Bone marrow (tissue), 2 donors: Measurements from ENCODE around the gene PCDHGA8.
"Not testable (repeated sequence)": the region's sequence is repeated elsewhere in the genome, so short reads cannot be mapped to it uniquely, and the experiment has no call there.

Source experiments
- DNase-seq, 2 donors: peaks; one replicate each; lab custom pipeline; 2025; lab: John Stamatoyannopoulos, UW

PCDHGA8 gene

DNA sequence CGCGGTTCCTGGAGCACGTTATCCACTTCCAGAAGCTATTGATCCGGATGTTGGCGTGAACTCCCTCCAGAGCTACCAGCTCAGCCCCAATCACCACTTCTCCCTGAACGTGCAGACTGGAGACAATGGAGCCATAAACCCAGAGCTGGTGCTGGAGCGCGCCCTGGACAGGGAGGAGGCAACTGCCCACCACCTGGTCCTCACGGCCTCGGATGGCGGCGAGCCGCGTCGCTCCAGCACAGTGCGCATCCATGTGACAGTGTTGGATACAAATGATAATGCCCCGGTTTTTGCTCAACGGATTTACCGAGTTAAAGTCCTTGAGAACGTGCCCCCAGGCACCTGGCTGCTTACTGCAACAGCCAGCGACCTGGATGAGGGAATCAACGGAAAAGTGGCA is 11.0 kb downstream of the PCDHGA8 start:
- DNase-seq: no peak

DNA sequence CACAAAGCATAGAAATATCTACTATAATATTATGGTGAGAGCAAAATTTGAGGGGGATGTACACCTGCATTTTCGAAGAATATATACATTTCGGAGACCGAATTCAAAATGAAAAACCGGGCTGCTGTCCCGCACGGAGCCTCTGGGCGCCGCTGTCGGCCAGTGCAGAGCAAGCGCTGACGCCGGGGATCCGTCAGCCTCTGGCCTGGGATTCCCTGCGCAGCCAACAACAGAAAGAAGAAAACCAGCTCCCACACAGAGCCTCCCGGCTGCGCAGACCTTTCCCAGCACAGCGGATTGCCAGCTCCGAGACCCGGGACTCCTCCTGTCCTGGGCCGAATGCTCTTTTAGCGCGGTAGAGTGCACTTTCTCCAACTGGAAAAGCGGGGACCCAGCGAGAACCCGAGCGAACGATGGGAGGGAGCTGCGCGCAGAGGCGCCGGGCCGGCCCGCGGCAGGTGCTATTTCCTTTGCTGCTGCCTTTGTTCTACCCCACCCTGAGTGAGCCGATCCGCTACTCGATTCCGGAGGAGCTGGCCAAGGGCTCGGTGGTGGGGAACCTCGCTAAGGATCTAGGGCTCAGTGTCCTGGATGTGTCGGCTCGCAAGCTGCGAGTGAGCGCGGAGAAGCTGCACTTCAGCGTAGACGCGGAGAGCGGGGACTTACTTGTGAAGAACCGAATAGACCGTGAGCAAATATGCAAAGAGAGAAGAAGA is 15.5 kb downstream of the PCDHGA8 start, which contains the start of gene PCDHGB6:
PCDHGB6 (plus strand) TSS at position 232 of the 716 bp plus-strand sequence; CDS start at position 414, 182 bp downstream.
- DNase-seq: not testable (repeated sequence)

DNA sequence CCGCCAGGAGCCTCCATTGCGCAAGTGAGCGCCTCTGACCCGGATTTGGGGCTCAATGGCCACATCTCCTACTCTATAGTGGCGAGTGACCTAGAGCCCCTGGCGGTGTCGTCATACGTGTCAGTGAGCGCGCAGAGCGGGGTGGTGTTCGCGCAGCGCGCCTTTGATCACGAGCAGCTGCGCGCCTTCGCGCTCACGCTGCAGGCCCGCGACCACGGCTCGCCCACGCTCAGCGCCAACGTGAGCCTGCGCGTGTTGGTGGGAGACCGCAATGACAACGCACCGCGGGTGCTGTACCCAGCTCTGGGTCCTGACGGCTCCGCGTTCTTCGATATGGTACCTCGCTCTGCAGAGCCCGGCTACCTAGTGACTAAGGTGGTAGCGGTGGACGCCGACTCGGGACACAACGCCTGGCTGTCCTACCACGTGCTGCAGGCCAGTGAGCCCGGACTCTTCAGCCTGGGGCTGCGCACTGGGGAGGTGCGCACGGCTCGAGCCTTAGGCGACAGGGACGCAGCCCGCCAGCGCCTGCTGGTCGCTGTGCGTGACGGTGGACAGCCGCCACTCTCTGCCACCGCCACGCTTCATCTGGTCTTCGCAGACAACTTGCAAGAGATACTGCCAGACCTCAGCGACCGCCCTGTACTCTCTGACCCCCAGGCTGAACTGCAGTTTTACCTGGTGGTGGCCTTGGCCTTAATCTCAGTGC is 17.3 kb downstream of the PCDHGA8 start:
- DNase-seq: no peak

DNA sequence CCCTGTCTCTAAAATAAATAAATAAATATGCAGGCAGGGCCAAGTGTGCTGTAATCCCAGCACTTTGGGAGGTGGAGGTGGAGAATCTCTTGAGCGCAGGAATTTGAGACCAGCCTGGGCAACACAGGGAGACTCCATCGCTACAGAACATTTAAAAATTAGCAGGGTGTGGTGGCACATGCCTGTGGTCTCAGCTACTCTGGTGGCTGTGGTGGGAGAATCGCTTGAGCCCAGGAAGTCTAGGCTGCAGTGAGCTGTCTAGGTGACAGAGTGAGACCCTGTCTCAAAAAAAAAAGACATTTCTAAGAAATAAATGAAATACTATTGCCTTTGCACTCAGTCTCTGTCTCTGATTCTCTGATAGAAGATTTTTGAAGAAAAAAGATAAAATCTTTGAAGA is 19.1 kb downstream of the PCDHGA8 start:
- DNase-seq: no peak

DNA sequence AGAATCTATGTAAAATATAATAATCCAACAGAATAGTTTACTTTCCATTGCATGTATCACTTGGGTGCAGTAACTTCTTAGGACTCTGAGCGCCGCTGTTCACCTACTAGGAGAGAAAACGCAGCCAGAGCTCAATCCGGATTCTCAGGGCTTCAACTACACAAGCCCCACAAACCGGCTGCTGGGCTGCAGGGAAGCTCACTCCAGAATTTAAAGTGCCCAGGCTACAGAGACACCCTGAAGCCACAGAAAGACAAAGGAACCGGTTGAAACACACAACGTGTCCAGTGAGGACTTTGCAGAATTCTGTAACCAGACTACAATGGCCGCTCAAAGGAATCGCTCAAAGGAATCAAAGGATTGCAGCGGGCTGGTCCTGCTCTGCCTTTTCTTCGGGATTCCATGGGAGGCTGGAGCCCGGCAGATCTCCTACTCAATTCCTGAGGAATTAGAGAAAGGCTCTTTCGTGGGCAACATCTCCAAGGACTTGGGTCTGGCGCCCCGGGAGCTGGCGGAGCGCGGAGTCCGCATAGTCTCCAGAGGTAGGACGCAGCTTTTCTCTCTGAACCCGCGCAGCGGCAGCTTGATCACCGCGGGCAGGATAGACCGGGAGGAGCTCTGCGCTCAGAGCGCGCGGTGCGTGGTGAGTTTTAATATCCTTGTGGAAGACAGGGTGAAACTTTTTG is 20.6 kb downstream of the PCDHGA8 start, which contains the start of gene PCDHGA10:
PCDHGA10 (plus strand) TSS at position 134 of the 686 bp plus-strand sequence; CDS start at position 323, 189 bp downstream.
- peak; percentile 48 to 49 for DNase-seq

DNA sequence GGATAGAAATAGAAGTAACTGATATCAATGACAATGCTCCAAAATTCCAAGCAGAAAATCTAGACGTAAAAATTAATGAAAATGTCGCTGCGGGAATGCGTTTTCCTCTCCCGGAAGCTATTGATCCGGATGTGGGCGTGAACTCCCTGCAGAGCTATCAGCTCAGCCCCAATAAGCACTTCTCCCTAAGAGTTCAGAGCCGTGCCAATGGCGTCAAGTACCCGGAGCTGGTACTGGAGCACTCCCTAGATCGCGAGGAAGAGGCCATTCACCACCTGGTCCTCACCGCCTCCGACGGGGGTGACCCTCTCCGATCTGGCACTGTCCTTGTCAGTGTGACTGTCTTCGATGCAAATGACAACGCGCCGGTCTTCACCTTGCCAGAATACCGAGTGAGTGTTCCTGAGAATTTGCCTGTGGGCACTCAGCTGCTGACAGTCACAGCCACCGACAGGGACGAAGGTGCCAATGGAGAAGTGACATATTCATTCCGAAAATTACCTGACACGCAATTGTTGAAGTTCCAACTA is 21.2 kb downstream of the PCDHGA8 start:
- no peak for DNase-seq

DNA sequence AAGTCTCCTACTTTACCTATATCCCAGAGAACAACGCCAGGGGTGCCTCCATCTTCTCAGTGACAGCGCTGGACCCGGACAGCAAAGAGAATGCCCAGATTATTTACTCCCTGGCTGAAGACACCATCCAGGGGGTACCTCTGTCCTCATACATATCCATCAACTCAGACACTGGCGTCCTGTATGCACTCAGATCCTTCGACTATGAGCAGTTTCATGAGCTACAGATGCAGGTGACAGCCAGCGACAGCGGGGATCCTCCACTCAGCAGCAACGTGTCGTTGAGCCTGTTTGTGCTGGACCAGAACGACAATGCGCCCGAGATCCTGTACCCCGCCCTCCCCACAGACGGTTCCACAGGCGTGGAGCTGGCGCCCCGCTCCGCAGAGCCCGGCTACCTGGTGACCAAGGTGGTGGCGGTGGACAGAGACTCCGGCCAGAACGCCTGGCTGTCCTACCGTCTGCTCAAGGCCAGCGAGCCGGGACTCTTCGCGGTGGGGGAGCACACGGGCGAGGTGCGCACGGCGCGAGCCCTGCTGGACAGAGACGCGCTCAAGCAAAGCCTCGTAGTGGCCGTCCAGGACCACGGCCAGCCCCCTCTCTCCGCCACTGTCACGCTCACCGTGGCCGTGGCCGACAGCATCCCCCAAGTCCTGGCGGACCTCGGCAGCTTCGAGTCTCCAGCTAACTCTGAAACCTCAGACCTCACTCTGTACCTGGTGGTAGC is 22.3 kb downstream of the PCDHGA8 start:
- not testable (repeated sequence) for DNase-seq

DNA sequence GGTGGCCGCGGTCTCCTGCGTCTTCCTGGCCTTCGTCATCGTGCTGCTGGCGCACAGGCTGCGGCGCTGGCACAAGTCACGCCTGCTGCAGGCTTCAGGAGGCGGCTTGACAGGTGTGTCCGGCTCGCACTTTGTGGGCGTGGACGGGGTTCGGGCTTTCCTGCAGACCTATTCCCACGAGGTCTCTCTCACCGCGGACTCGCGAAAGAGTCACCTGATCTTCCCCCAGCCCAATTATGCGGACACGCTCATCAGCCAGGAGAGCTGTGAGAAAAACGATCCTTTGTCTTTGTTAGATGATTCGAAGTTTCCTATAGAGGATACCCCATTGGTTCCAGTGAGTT is 22.8 kb downstream of the PCDHGA8 start:
- not testable (repeated sequence) for DNase-seq

DNA sequence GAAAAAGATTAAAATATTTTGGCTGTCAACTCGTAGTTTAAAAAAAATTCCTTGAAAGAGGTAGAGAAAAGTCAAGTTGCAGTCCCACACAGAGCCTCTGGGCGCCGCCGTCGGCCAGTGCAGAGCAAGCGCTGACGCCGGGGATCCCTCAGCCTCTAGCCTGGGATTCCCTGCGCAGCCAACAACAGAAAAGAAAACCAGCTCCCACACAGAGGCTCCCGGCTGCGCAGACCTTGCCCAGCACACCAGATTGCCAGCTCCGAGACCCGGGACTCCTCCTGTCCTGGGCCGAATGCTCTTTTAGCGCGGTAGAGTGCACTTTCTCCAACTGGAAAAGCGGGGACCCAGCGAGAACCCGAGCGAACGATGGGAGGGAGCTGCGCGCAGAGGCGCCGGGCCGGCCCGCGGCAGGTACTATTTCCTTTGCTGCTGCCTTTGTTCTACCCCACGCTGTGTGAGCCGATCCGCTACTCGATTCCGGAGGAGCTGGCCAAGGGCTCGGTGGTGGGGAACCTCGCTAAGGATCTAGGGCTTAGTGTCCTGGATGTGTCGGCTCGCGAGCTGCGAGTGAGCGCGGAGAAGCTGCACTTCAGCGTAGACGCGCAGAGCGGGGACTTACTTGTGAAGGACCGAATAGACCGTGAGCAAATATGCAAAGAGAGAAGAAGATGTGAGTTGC is 25.2 kb downstream of the PCDHGA8 start, which contains the start of gene PCDHGB7:
PCDHGB7 (plus strand) TSS at position 184 of the 679 bp plus-strand sequence; CDS start at position 367, 183 bp downstream.
- DNase-seq: peak in 1 of 2 donors; percentile 38

DNA sequence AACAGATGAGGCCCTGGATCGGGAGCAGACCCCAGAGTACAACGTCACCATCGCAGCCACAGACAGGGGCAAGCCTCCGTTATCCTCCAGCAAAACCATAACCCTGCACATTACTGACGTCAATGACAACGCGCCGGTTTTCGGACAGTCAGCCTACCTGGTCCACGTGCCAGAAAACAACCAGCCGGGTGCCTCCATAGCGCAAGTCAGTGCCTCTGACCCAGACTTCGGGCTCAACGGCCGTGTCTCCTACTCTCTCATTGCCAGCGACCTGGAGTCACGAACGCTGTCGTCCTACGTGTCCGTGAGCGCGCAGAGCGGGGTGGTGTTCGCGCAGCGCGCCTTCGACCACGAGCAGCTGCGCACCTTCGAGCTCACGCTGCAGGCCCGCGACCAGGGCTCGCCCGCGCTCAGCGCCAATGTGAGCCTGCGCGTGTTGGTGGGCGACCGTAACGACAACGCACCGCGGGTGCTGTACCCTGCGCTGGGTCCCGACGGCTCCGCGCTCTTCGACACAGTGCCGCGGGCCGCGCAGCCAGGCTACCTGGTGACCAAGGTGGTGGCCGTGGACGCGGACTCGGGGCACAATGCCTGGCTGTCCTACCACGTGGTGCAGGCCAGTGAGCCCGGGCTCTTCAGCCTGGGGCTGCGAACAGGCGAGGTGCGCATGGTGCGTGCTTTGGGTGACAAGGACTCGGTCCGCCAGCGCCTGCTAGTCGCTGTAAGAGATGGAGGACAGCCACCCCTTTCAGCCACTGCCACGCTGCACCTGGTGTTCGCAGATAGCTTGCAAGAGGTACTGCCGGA is 26.8 kb downstream of the PCDHGA8 start:
- DNase-seq: no peak

DNA sequence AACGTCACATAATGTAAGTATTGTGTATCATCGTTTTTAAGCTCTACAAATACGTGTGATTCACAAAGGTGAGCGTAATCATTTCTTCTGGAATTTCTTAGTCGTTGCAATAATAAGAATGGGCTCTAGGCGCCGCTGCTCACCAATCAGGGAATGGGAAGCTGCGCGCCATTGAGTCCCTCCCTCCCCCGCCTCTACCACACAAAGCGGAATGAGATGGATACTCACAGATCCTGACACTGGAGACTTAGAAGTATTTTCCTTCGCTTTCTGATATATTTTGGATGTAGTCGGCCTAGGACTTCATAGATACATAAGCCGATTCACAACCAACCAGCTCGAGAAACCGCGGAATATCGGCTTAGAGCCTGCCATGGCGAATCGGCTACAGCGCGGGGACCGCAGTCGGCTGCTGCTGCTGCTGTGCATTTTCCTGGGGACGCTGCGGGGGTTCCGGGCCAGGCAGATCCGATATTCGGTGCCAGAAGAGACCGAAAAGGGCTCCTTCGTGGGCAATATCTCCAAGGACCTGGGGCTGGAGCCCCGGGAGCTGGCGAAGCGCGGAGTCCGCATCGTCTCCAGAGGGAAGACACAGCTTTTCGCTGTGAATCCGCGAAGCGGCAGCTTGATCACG is 28.5 kb downstream of the PCDHGA8 start, which contains the start of gene PCDHGA11:
PCDHGA11 (plus strand) TSS at position 197 of the 634 bp plus-strand sequence; CDS start at position 374, 177 bp downstream.
- DNase-seq: peak in 1 of 2 donors; percentile 25

DNA sequence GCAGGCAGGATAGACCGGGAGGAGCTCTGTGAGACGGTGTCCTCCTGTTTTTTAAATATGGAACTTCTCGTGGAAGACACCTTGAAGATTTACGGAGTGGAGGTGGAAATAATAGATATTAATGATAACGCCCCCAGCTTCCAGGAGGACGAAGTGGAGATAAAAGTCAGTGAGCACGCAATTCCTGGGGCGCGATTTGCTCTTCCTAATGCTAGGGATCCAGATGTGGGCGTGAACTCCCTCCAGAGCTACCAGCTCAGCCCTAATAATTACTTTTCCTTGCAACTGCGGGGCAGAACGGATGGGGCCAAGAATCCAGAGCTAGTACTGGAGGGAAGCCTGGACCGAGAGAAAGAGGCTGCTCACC is 29.0 kb downstream of the PCDHGA8 start:
- no peak for DNase-seq

DNA sequence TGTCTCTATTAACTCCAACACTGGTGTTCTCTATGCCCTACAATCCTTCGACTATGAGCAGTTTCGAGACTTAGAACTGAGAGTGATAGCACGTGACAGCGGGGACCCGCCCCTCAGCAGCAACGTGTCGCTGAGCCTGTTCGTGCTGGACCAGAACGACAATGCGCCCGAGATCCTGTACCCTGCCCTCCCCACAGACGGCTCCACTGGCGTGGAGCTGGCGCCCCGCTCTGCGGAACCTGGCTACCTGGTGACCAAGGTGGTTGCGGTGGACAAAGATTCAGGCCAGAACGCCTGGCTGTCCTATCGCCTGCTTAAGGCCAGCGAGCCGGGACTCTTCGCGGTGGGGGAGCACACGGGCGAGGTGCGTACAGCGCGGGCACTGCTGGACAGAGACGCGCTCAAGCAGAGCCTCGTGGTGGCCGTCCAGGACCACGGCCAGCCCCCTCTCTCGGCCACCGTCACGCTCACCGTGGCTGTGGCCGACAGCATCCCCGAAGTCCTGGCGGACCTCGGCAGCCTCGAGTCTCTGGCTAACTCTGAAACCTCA is 30.4 kb downstream of the PCDHGA8 start:
- no peak for DNase-seq

DNA sequence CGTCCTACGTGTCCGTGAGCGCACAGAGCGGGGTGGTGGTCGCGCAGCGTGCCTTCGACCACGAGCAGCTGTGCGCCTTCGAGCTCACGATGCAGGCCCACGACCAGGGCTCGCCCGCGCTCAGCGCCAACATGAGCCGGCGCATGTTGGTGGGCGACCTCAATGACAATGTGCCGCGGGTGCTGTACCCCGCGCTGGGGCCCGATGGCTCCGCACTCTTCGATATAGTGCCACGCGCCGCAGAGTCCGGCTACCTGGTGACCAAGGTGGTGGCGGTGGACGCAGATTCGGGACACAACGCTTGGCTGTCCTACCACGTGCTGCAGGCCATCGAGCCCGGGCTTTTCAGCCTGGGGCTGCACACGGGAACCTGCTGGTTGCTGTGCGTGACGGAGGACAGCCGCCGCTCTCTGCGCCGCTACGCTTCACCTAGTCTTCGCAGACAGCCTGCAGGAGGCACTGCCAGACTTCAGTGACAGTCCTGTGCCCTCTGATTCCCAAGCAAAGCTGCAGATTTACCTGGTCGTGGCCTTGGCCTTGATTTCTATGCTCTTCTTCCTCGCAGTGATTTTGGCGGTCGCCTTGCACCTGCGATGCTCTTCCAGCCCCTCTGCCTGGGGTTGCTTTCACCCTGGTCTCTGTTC is 35.5 kb downstream of the PCDHGA8 start:
- DNase-seq: no peak

DNA sequence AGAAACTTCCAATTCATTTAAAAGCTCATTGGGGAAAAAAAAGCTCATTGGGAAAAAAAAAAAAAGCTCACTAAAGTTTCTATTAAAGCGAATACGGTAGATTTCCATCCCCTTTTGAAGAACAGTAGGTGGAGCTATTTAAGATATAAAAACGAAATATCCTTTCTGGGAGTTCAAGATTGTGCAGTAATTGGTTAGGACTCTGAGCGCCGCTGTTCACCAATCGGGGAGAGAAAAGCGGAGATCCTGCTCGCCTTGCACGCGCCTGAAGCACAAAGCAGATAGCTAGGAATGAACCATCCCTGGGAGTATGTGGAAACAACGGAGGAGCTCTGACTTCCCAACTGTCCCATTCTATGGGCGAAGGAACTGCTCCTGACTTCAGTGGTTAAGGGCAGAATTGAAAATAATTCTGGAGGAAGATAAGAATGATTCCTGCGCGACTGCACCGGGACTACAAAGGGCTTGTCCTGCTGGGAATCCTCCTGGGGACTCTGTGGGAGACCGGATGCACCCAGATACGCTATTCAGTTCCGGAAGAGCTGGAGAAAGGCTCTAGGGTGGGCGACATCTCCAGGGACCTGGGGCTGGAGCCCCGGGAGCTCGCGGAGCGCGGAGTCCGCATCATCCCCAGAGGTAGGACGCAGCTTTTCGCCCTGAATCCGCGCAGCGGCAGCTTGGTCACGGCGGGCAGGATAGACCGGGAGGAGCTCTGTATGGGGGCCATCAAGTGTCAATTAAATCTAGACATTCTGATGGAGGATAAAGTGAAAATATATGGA is 38.1 kb downstream of the PCDHGA8 start, which contains the start of gene PCDHGA12:
PCDHGA12 (plus strand) TSS at position 176 of the 782 bp plus-strand sequence; CDS start at position 429, 253 bp downstream.
- DNase-seq: no peak

DNA sequence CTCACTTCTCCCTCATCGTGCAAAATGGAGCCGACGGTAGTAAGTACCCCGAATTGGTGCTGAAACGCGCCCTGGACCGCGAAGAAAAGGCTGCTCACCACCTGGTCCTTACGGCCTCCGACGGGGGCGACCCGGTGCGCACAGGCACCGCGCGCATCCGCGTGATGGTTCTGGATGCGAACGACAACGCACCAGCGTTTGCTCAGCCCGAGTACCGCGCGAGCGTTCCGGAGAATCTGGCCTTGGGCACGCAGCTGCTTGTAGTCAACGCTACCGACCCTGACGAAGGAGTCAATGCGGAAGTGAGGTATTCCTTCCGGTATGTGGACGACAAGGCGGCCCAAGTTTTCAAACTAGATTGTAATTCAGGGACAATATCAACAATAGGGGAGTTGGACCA is 38.9 kb downstream of the PCDHGA8 start:
- DNase-seq: no peak

DNA sequence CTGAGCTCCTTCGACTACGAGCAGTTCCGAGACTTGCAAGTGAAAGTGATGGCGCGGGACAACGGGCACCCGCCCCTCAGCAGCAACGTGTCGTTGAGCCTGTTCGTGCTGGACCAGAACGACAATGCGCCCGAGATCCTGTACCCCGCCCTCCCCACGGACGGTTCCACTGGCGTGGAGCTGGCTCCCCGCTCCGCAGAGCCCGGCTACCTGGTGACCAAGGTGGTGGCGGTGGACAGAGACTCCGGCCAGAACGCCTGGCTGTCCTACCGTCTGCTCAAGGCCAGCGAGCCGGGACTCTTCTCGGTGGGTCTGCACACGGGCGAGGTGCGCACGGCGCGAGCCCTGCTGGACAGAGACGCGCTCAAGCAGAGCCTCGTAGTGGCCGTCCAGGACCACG is 39.9 kb downstream of the PCDHGA8 start:
- DNase-seq: not testable (repeated sequence)

DNA sequence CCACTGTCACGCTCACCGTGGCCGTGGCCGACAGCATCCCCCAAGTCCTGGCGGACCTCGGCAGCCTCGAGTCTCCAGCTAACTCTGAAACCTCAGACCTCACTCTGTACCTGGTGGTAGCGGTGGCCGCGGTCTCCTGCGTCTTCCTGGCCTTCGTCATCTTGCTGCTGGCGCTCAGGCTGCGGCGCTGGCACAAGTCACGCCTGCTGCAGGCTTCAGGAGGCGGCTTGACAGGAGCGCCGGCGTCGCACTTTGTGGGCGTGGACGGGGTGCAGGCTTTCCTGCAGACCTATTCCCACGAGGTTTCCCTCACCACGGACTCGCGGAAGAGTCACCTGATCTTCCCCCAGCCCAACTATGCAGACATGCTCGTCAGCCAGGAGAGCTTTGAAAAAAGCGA is 40.3 kb downstream of the PCDHGA8 start:
- not testable (repeated sequence) for DNase-seq
